HEK293 (cell line): ENCODE results near the gene FSTL4.
A peak's percentile ranks its signal among the peaks of the same experiment; 100 is the strongest.

ENCODE experiments used
- EGR2 ChIP-seq: fragments of 450-650 bp; formaldehyde crosslinking; IDR thresholded peaks from 2 replicates; pipeline ENCODE4 v1.5.1; 2016; ENCODE audit warnings: low read depth, missing biosample characterization, missing genetic modification characterization
- GLI2 ChIP-seq: fragments of 450-650 bp; formaldehyde crosslinking; IDR thresholded peaks from 2 replicates; pipeline ENCODE4; 2017; ENCODE audit warnings: missing biosample characterization, missing genetic modification characterization, low read depth, borderline replicate concordance
- MEIS1 ChIP-seq: sonication (generic); formaldehyde crosslinking; IDR thresholded peaks from 2 replicates; pipeline ENCODE4 v1.8.1; 2022; ENCODE audit warnings: missing genetic modification reagents, mild to moderate bottlenecking, borderline replicate concordance
- MZF1 ChIP-seq: fragments of 450-650 bp; formaldehyde crosslinking; IDR thresholded peaks from 2 replicates; pipeline ENCODE4 v1.5.1; 2017; ENCODE audit warnings: missing biosample characterization, missing genetic modification characterization, borderline replicate concordance
- PRDM4 ChIP-seq: fragments of 450-650 bp; formaldehyde crosslinking; IDR thresholded peaks from 2 replicates; pipeline ENCODE4 v1.5.1; 2017; ENCODE audit warnings: missing biosample characterization, missing genetic modification characterization
- TCF7L2 ChIP-seq: IDR thresholded peaks from 2 replicates; pipeline ENCODE4 v1.6.1; 2011; ENCODE audit warnings: low read depth, mild to moderate bottlenecking, inconsistent platforms, low read length, moderate library complexity, borderline replicate concordance
- ZBTB26 ChIP-seq: fragments of 450-650 bp; formaldehyde crosslinking; optimal IDR thresholded peaks from 2 replicates; pipeline ENCODE3; 2016; ENCODE audit warnings: missing biosample characterization, mild to moderate bottlenecking, missing genetic modification characterization
- ZFP37 ChIP-seq: fragments of 450-650 bp; formaldehyde crosslinking; IDR thresholded peaks from 2 replicates; pipeline ENCODE4 v1.5.1; 2016; ENCODE audit warnings: missing biosample characterization, missing genetic modification characterization
- ZFP69B ChIP-seq: fragments of 450-650 bp; formaldehyde crosslinking; IDR thresholded peaks from 2 replicates; pipeline ENCODE4 v1.5.1; 2016; ENCODE audit warnings: missing biosample characterization, missing genetic modification characterization
- ZNF121 ChIP-seq: fragments of 450-650 bp; formaldehyde crosslinking; IDR thresholded peaks from 2 replicates; pipeline ENCODE4 v1.5.1; 2016; ENCODE audit warnings: missing biosample characterization, missing genetic modification characterization
- ZNF132 ChIP-seq: fragments of 450-650 bp; formaldehyde crosslinking; IDR thresholded peaks from 2 replicates; pipeline ENCODE4 v1.5.1; 2017; ENCODE audit warnings: missing biosample characterization, missing genetic modification characterization, borderline replicate concordance
- ZNF133 ChIP-seq: fragments of 450-650 bp; formaldehyde crosslinking; IDR thresholded peaks from 2 replicates; pipeline ENCODE4 v1.5.1; 2016; ENCODE audit warnings: missing biosample characterization, missing genetic modification characterization
- ZNF19 ChIP-seq: fragments of 450-650 bp; formaldehyde crosslinking; IDR thresholded peaks from 2 replicates; pipeline ENCODE4; 2016; ENCODE audit warnings: missing biosample characterization, missing genetic modification characterization, low read depth
- ZNF2 ChIP-seq: fragments of 450-650 bp; formaldehyde crosslinking; IDR thresholded peaks from 2 replicates; pipeline ENCODE4 v1.5.1; 2016; ENCODE audit warnings: missing biosample characterization, missing genetic modification characterization
- ZNF292 ChIP-seq: fragments of 450-650 bp; formaldehyde crosslinking; IDR thresholded peaks from 2 replicates; pipeline ENCODE4 v1.5.1; 2016; ENCODE audit warnings: low read depth, missing biosample characterization, missing genetic modification characterization, borderline replicate concordance
- ZNF37A ChIP-seq: fragments of 450-650 bp; IDR thresholded peaks from 2 replicates; pipeline ENCODE4 v1.5.1; 2018; ENCODE audit warnings: missing biosample characterization, missing genetic modification characterization
- ZNF394 ChIP-seq: fragments of 450-650 bp; formaldehyde crosslinking; IDR thresholded peaks from 2 replicates; pipeline ENCODE4 v1.5.1; 2016; ENCODE audit warnings: missing biosample characterization, missing genetic modification characterization, mild to moderate bottlenecking, moderate library complexity, borderline replicate concordance
- ZNF521 ChIP-seq: fragments of 450-650 bp; formaldehyde crosslinking; IDR thresholded peaks from 2 replicates; pipeline ENCODE4 v1.5.1; 2017; ENCODE audit warnings: missing biosample characterization, mild to moderate bottlenecking, missing genetic modification characterization
- ZNF529 ChIP-seq: fragments of 450-650 bp; formaldehyde crosslinking; IDR thresholded peaks from 2 replicates; pipeline ENCODE4 v1.5.1; 2017; ENCODE audit warnings: missing genetic modification characterization, missing biosample characterization; ENCODE audit not compliant: insufficient replicate concordance
- ZNF544 ChIP-seq: fragments of 450-650 bp; formaldehyde crosslinking; IDR thresholded peaks from 2 replicates; pipeline ENCODE4 v1.5.0; 2017; ENCODE audit warnings: missing biosample characterization, missing genetic modification characterization
- ZNF549 ChIP-seq: fragments of 450-650 bp; IDR thresholded peaks from 2 replicates; pipeline ENCODE4 v1.5.1; 2018; ENCODE audit warnings: missing biosample characterization, missing genetic modification characterization, mild to moderate bottlenecking, inconsistent platforms, moderate library complexity
- ZNF561 ChIP-seq: fragments of 450-650 bp; IDR thresholded peaks from 2 replicates; pipeline ENCODE4 v1.5.1; 2018; ENCODE audit warnings: missing biosample characterization, missing genetic modification characterization, borderline replicate concordance
- ZNF580 ChIP-seq: fragments of 450-650 bp; formaldehyde crosslinking; IDR thresholded peaks from 2 replicates; pipeline ENCODE4 v1.5.1; 2016; ENCODE audit warnings: missing biosample characterization, missing genetic modification characterization
- ZNF621 ChIP-seq: fragments of 450-650 bp; formaldehyde crosslinking; IDR thresholded peaks from 2 replicates; pipeline ENCODE4 v1.5.1; 2017; ENCODE audit warnings: missing biosample characterization, missing genetic modification characterization
- ZNF645 ChIP-seq: fragments of 450-650 bp; formaldehyde crosslinking; IDR thresholded peaks from 2 replicates; pipeline ENCODE4; 2016; ENCODE audit warnings: missing biosample characterization, missing genetic modification characterization
- ZNF664 ChIP-seq: fragments of 450-650 bp; formaldehyde crosslinking; IDR thresholded peaks from 2 replicates; pipeline ENCODE4 v1.5.1; 2016; ENCODE audit warnings: missing biosample characterization, missing genetic modification characterization
- ZNF692 ChIP-seq: fragments of 450-650 bp; formaldehyde crosslinking; IDR thresholded peaks from 2 replicates; pipeline ENCODE4 v1.5.1; 2016; ENCODE audit warnings: missing biosample characterization, missing genetic modification characterization
- ZNF704 ChIP-seq: fragments of 450-650 bp; formaldehyde crosslinking; IDR thresholded peaks from 2 replicates; pipeline ENCODE4 v1.5.1; 2016; ENCODE audit warnings: missing biosample characterization, missing genetic modification characterization
- ZSCAN5A ChIP-seq: fragments of 450-650 bp; formaldehyde crosslinking; IDR thresholded peaks from 2 replicates; pipeline ENCODE4 v1.5.1; 2016; ENCODE audit warnings: missing biosample characterization, missing genetic modification characterization

The FSTL4 gene

GRCh38 chr5:133371371-133372155, 240.8 kb downstream of the FSTL4 start (continued):
- no peak for TF ChIP-seq ZNF704
- TF ChIP-seq ZBTB26 (tag by site-specific recombination) = no peak
- no peak for TF ChIP-seq ZNF521 (tag by site-specific recombination)
- TF ChIP-seq MZF1 (tag by site-specific recombination) = no peak
- no peak for TF ChIP-seq ZNF645 (tag by site-specific recombination)
- no peak for TF ChIP-seq TCF7L2
- no peak for TF ChIP-seq ZNF2 (tag by site-specific recombination)
- TF ChIP-seq ZNF621 = no peak
- TF ChIP-seq ZNF394 (tag by site-specific recombination) = no peak
- no peak for TF ChIP-seq ZFP37 (tag by site-specific recombination)
- TF ChIP-seq PRDM4 (tag by site-specific recombination) = peak; percentile 52; the same call in 1 of the 2 replicates
- TF ChIP-seq ZNF132 (tag by site-specific recombination) = no peak
- TF ChIP-seq ZNF544 (tag by site-specific recombination) = no peak
- no peak for TF ChIP-seq ZNF561
- TF ChIP-seq EGR2 (tag by site-specific recombination) = no peak
- no peak for TF ChIP-seq ZNF133 (tag by site-specific recombination)
- TF ChIP-seq MEIS1 (CRISPR knock-in tag) = no peak
- no peak for TF ChIP-seq ZNF37A (tag by site-specific recombination)
- no peak for TF ChIP-seq ZNF19 (tag by site-specific recombination)
- no peak for TF ChIP-seq ZNF121 (tag by site-specific recombination)
- no peak for TF ChIP-seq ZFP69B (tag by site-specific recombination)
- no peak for TF ChIP-seq ZNF292
- TF ChIP-seq ZNF664 (tag by site-specific recombination) = no peak
- TF ChIP-seq ZNF549 (tag by site-specific recombination) = no peak
- TF ChIP-seq ZNF692 (tag by site-specific recombination) = no peak
- TF ChIP-seq ZSCAN5A (tag by site-specific recombination) = no peak
- peak; percentile 43; the same call in 1 of the 2 replicates for TF ChIP-seq GLI2 (tag by site-specific recombination)
- TF ChIP-seq ZNF529 (tag by site-specific recombination) = no peak
- no peak for TF ChIP-seq ZNF580 (tag by site-specific recombination)
